Measurements from ENCODE around the gene C6orf15.

C6orf15 gene

DNA sequence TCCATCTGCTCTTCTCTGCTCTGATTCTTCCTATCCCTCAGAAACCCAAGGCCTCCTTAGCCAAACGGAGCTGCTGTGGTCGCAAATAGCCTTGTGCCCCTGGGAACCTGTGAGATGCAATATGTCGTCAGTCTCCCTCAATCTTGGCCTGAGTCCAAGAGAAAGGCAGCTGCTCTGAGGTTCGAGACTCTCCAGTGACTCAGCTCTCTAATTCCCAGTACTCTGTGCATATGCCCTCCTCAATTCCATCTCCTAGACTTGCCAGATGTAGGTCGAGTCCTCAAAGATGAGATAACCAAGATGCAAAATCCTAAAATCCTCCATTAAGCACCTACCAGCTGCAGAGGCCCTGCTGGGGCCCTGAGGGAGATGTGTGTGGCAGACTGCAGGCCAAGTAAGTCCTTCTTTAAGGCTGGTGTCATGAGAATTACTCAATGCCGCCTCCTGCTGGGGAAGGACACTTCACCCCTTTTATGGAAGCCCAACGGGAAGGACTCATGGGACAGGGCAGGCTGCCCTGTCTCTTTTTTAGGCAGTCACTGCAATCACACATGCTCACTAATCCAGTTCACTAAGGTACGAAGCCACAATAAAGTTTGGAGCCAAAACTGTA lies 28.5 kb downstream of the C6orf15 start:
- H3K4me3 ChIP-seq (ENCODE audit: low read depth, low read length): no peak overlapping the region
- TF ChIP-seq, protein P1, sequence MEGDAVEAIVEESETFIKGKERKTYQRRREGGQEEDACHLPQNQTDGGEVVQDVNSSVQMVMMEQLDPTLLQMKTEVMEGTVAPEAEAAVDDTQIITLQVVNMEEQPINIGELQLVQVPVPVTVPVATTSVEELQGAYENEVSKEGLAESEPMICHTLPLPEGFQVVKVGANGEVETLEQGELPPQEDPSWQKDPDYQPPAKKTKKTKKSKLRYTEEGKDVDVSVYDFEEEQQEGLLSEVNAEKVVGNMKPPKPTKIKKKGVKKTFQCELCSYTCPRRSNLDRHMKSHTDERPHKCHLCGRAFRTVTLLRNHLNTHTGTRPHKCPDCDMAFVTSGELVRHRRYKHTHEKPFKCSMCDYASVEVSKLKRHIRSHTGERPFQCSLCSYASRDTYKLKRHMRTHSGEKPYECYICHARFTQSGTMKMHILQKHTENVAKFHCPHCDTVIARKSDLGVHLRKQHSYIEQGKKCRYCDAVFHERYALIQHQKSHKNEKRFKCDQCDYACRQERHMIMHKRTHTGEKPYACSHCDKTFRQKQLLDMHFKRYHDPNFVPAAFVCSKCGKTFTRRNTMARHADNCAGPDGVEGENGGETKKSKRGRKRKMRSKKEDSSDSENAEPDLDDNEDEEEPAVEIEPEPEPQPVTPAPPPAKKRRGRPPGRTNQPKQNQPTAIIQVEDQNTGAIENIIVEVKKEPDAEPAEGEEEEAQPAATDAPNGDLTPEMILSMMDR (IDR thresholded peaks at IDR 0.05; ENCODE audit: control insufficient read depth, extremely low read depth, insufficient read depth): peak; percentile 48
- no peak for DNase-seq (ENCODE audit: low read depth)

DNA sequence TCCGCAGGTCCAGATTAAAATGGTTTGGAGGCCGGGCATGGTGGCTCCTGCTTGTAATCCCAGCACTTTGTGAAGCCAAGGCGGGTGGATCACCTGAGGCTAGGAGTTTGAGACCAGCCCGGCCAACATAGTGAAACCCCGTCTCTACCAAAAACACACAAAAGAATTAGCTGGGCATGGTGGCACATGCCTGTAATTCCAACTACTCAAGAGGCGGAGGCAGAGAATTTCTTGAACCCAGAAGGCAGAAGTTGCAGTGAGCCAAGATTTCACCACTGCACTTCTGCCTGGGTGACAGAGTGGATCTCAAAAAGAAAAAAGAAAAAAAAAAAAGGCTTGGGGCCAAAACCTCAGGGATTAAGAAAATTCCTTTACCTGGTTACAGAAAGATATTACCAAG lies 30.5 kb downstream of the C6orf15 start:
- TF ChIP-seq, protein P1 (IDR thresholded peaks at IDR 0.05; ENCODE audit: control insufficient read depth, extremely low read depth, insufficient read depth): no peak
- DNase-seq (ENCODE audit: low read depth): no peak
- no peak overlapping the region for H3K4me3 ChIP-seq (ENCODE audit: low read depth, low read length)

DNA sequence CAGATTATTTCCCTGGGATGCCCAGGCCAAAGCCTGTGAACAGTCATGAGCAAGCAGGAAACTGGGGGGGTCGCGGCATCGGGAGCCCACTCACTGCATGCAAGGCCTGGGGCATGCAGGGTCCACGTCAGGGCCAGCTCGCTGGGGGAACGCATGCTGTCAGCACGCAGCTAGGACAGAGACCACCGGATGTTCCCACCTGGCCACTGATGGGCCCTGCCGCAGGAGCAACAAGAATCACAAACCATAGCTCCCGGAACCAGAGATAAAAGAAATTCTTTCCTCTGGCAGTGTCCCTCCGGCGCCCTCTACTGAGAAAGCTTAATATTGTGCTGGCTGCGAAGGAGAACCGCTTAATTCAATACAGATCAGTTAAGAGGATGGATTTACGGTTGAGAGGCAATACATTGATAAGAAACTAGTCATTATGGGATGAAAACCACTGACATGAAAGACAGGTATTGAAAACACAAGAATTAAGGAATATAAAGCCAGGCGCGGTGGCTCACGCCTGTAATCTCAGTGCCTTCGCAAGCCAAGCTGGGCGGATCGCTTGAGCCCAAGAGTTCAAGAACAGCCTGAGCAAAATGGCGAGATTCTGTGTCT lies 32.6 kb downstream of the C6orf15 start:
- TF ChIP-seq, protein P1 (IDR thresholded peaks at IDR 0.05; ENCODE audit: control insufficient read depth, extremely low read depth, insufficient read depth): peak; percentile 78
- no peak overlapping the region for H3K4me3 ChIP-seq (ENCODE audit: low read depth, low read length)
- no peak for DNase-seq (ENCODE audit: low read depth)

DNA sequence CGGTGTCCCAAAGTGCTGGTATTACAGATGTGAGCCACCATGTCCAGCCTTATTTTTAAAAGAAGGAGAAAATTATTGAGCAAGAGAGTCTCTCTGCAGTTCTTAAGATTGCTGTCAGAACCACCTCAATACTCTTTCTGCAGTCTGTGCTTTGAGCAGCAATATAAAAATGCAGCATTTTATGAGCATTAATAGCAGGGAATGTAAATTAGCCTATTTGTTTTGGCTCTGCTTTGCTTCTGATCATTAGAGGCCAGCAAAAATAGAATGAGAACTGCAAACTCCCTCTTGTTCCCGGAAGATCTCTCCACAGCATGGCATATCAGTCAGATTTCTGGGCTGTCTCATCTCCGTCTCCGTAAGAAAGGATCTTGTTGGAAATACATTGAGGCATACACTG lies 35.8 kb downstream of the C6orf15 start:
- 0 out of 2 replicates have a peak overlapping the region, but pooled peaks have one; percentile 2 for H3K4me3 ChIP-seq (ENCODE audit: low read depth, low read length)
- TF ChIP-seq, protein P1 (IDR thresholded peaks at IDR 0.05; ENCODE audit: control insufficient read depth, extremely low read depth, insufficient read depth): no peak
- peak; percentile 80 for DNase-seq (ENCODE audit: low read depth)

DNA sequence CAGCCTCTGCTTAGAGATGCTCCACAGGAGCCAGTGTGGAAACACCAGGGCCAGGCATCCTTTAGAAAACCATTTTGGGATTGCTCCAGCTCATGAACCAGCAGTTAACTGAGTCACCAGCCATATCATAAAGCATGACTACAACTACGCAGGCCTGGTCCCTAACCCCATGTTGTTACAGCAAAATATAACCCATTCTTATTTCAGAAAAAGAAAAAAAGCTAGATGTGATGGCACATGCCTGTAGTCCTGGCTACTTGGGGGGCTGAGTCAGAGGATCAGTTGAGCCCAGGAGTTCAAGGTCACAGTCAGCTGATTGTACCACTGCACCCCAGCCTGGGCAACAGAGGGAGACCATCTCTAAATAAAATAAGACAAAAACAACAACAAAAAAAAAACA lies 36.8 kb downstream of the C6orf15 start:
- TF ChIP-seq, protein P1 (IDR thresholded peaks at IDR 0.05; ENCODE audit: control insufficient read depth, extremely low read depth, insufficient read depth): no peak
- no peak overlapping the region for H3K4me3 ChIP-seq (ENCODE audit: low read depth, low read length)
- no peak for DNase-seq (ENCODE audit: low read depth)

DNA sequence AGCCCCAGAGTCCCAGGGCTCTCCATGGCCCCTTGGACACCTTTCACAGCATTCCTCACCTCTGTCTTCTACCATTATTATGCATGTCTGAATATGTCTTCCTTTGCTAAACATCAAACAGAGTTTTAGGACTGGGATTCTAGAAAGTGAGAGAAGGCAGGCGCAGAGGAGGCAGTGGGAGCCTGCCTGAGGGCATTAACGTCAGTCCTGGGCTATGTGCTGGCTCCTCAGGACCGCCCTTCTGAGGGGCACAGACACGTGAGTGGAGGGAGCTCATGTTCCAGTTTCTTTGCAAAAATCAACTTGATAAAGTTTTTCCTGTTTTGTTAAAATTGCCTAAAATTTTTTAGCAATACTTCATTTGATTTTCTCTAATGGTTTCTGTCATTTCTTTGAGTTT lies 38.0 kb downstream of the C6orf15 start:
- H3K4me3 ChIP-seq (ENCODE audit: low read depth, low read length): no peak overlapping the region
- TF ChIP-seq, protein P1 (IDR thresholded peaks at IDR 0.05; ENCODE audit: control insufficient read depth, extremely low read depth, insufficient read depth): no peak
- DNase-seq (ENCODE audit: low read depth): no peak

Data from LNCaP clone FGC (cell line).